GF-D8 (cell line): ENCODE results near the gene LILRA5.
"Not testable (repeated sequence)": the region's sequence is repeated elsewhere in the genome, so short reads cannot be mapped to it uniquely, and the experiment has no call there.

Experiments
- DNase-seq: peaks from one replicate; lab custom pipeline; 2025; lab: John Stamatoyannopoulos, UW

The LILRA5 gene

DNA sequence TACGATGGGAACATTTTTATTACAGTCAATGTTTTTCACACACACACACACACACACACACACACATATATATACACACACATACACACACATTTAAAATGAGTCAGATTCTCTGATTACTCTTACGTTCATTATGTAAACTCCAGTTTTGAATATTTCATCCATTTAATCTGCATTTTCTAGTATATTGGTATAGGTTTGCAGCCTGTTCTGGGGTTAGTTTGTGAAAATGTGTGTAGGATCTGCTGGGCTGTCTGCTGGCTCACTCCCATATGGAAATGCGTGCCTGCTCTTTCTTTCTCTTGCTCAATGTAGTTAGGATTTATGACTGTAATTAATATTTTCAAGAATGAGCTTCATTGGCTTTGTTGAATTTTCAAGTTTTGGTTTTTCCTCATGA lies 39.1 kb downstream of the LILRA5 start:
- DNase-seq = no peak

- DNase-seq = not testable (repeated sequence)
Measured at GRCh38 chr19:54272181-54272580, 40.8 kb downstream of the LILRA5 start.

GRCh38 chr19:54271587-54271986 lies 41.4 kb downstream of the LILRA5 start:
- not testable (repeated sequence) for DNase-seq

DNA sequence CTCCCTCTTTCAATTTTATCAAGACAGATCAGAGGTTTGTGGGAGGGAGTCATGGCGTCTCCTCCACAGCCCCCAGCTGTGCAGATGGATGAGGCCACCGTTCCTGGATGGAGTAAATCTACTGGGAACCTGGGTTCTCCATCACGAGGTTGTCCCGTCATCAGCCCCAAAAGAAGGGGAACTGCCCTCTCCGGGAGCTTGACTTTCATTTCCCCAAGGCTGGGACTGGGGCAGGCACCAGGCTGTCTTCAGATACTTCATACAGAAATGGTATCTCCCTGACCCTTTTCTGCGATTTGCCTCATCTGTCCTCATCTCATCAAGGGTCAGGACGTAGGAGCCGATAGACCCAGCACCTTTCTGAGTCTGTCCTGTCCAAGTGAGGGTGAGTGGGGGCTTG lies 41.9 kb downstream of the LILRA5 start:
- DNase-seq = no peak

GRCh38 chr19:54268936-54269335 lies 44.0 kb downstream of the LILRA5 start:
- DNase-seq = no peak

GRCh38 chr19:54266133-54266532 lies 46.8 kb downstream of the LILRA5 start:
- DNase-seq = no peak

DNA sequence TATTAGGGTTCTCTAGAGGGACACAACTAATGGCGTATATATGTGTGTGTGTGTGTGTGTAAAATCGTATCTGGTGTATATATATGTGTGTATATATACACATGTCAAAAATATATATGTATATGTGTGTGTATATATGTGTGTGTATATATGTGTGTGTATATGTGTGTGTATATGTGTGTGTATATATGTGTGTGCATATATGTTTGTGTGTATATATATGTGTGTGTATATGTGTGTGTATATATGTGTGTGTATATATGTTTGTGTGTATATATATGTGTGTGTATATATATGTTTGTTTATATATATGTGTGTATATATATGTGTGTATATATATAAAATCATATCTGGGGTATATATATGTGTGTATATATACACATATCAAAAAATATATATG lies 50.5 kb downstream of the LILRA5 start:
- no peak for DNase-seq

- no peak for DNase-seq
Measured at GRCh38 chr19:54262066-54262465, 50.9 kb downstream of the LILRA5 start.

DNA sequence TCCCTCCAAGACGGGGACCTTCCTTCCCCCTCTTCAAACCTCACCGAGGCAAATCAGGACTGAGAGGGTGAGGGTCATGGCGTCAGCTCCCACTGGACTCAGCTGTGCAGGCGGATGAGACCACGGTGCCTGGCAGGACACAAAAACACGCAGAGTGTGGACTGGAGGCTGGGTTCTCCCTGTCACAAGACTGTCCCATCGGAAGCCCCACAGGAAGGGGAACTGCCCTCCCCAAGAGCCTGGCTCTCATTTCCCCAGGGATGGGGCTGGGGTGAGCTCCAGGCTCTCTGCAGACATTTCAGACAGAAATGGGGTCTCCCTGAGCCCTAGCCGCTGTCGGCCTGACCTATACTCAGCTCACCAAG lies 55.9 kb downstream of the LILRA5 start, which contains the start of gene LILRB5:
Gene LILRB5 (minus strand): TSS at position 158 of the 365 bp plus-strand sequence. CDS start 80 bp downstream, at position 78.
- no peak for DNase-seq
